GM12878 (cell line): ENCODE results near the gene ERCC4. TPM values are rescaled to one million over a fixed set of nuclear protein-coding genes. Genes with fewer than 3 reads are reported as not detected.

Experiments
- ATAC-seq: fragments of 200-7000 bp; cut with Tn5 transposase; 3 replicates; pipeline ENCODE4 v1.9.1; 2020; ENCODE audit warnings: mild to moderate bottlenecking, moderate library complexity
- BruUV-seq: library from RNA; stranded (reverse); fragments of 400-500 nt; replicated peaks from 2 replicates; lab custom pipeline; 2021; lab: Mats Ljungman, UMichigan
- CTCF ChIA-PET: fragments of 300-600 bp; sonication (Branson Sonifier 250); formaldehyde crosslinking; extraction: SDS; loops from one replicate; lab custom pipeline; 2021; ENCODE audit warnings: inconsistent platforms; lab: Yijun Ruan, JAX
- POLR2A ChIA-PET: fragments of 350-600 bp; formaldehyde crosslinking; extraction: SDS; loops from one replicate; lab custom pipeline; 2021; ENCODE audit warnings: inconsistent platforms; lab: Charles Lee
- RAD21 ChIA-PET: fragments of 300-600 bp; sonication (Branson Sonifier 250); formaldehyde crosslinking; loops from one replicate; lab custom pipeline; 2023; ENCODE audit warnings: antibody characterized with exemption; ENCODE audit not compliant: unreplicated experiment; lab: Charles Lee
- SMC1A ChIA-PET: fragments of 300-600 bp; sonication (Branson Sonifier 250); formaldehyde crosslinking; loops from one replicate; lab custom pipeline; 2023; ENCODE audit not compliant: unreplicated experiment, uncharacterized antibody; lab: Charles Lee
- DNase-seq: peaks from one replicate; pipeline ENCODE4 v3.0.0-alpha.2; 2011; ENCODE audit warnings: low read depth, low spot score
- FAIRE-seq: peaks from 3 replicates; lab custom pipeline; 2011; peaks lifted over from hg19 to GRCh38; lab: Jason Lieb, UNC
- H2AFZ ChIP-seq: 2 replicates; pipeline ENCODE4 v1.6.0; 2011; ENCODE audit warnings: low read depth, low read length, control low read depth; ENCODE audit not compliant: control insufficient read depth
- H3K27ac ChIP-seq: 2 replicates; pipeline ENCODE4 v1.5.1; 2011; ENCODE audit warnings: control low read depth; ENCODE audit not compliant: control insufficient read depth, insufficient read depth
- H3K27me3 ChIP-seq, 2 experiments: replicated peaks in 1 of 2; 2 replicates each; pipeline versions ENCODE4 v1.6.0 to v1.6.1; 2011; ENCODE audit warnings: low read length in 1 of 2; ENCODE audit not compliant: control insufficient read depth in 2 of 2, insufficient read depth in 2 of 2
- H3K36me3 ChIP-seq, 2 experiments: 2 replicates each; pipeline ENCODE4 v1.5.1; 2011; ENCODE audit warnings: low read length in 1 of 2; ENCODE audit not compliant: control insufficient read depth in 2 of 2, insufficient read depth in 2 of 2
- H3K4me1 ChIP-seq: 2 replicates; pipeline ENCODE4 v1.6.1; 2011; ENCODE audit warnings: mild to moderate bottlenecking, low read length, moderate library complexity, mixed read lengths; ENCODE audit not compliant: control insufficient read depth, insufficient read depth
- H3K4me2 ChIP-seq: 2 replicates; pipeline ENCODE4 v1.6.0; 2011; ENCODE audit warnings: control low read depth; ENCODE audit not compliant: control insufficient read depth, insufficient read depth
- H3K4me3 ChIP-seq: fragments of 200-600 bp; sonication (generic); 2 replicates; pipeline ENCODE4 v1.5.1; 2016
- H3K79me2 ChIP-seq: 2 replicates; pipeline ENCODE4 v1.6.0; 2011; ENCODE audit warnings: low read length; ENCODE audit not compliant: control insufficient read depth, insufficient read depth
- H3K9ac ChIP-seq: 2 replicates; pipeline ENCODE4 v1.8.0; 2011; ENCODE audit warnings: low read length, control low read depth, mixed read lengths; ENCODE audit not compliant: control insufficient read depth, insufficient read depth
- H3K9me3 ChIP-seq: replicated peaks from 3 replicates; pipeline ENCODE4 v1.5.1; 2011; ENCODE audit warnings: mild to moderate bottlenecking, low read length; ENCODE audit not compliant: control insufficient read depth, insufficient read depth
- H4K20me1 ChIP-seq: 2 replicates; pipeline ENCODE4 v1.6.0; 2011; ENCODE audit not compliant: control insufficient read depth, insufficient read depth
- MEF2B ChIP-seq: fragments of 450-650 bp; IDR thresholded peaks from 2 replicates; pipeline ENCODE4 v1.6.1; 2018; ENCODE audit warnings: mild to moderate bottlenecking, moderate library complexity; ENCODE audit not compliant: partially characterized antibody, poor library complexity, severe bottlenecking
- POLR2A ChIP-seq: IDR thresholded peaks from 2 replicates; pipeline ENCODE4 v1.6.1; 2011; ENCODE audit warnings: low read depth, mild to moderate bottlenecking, low read length
- RCOR1 ChIP-seq: conservative IDR thresholded peaks from 2 replicates; pipeline ENCODE4 v1.6.1; 2012; ENCODE audit warnings: low read depth, low read length, improper control_type of control experiment
- SIX5 ChIP-seq: IDR thresholded peaks from 2 replicates; pipeline ENCODE4 v1.6.1; 2011; ENCODE audit warnings: mild to moderate bottlenecking, low read depth, low read length, moderate library complexity; ENCODE audit not compliant: severe bottlenecking
- YY1 ChIP-seq: IDR thresholded peaks from 2 replicates; pipeline ENCODE4 v1.6.1; 2011; ENCODE audit warnings: low read depth, mild to moderate bottlenecking, low read length
- ZNF24 ChIP-seq: fragments of 450-650 bp; IDR thresholded peaks from 2 replicates; pipeline ENCODE4 v1.6.1; 2017; ENCODE audit warnings: antibody characterized with exemption, mild to moderate bottlenecking
- ZZZ3 ChIP-seq: IDR thresholded peaks from 2 replicates; pipeline ENCODE4 v1.6.1; 2011; ENCODE audit warnings: low read depth; ENCODE audit not compliant: control insufficient read depth, insufficient read length
- WGBS: methylation state at CpG from one replicate; pipeline ENCODE4 v1.1.6; 2016; ENCODE audit warnings: low lambda C conversion rate; ENCODE audit not compliant: insufficient replicate concordance, insufficient coverage; ENCODE audit errors: missing lambda C conversion rate; 5-methylcytosine and 5-hydroxymethylcytosine counted together
- in situ Hi-C: fragments of 300-500 bp; cut with MboI; formaldehyde crosslinking; loops from 9 replicates; pipeline ENCODE4 v1.14.3; 2018; ENCODE audit warnings: mixed read lengths
- intact Hi-C: fragments of 100-400 bp; cut with micrococcal nuclease; formaldehyde crosslinking; loops from one replicate; pipeline ENCODE4 v1.14.2; 2022; ENCODE audit not compliant: unreplicated experiment
- polyA plus RNA-seq, 11 experiments: library from polyadenylated mRNA; depleted of rRNA in 4 of 11; unstranded in 6 of 11; stranded (reverse) in 5 of 11; fragments of >200 nt; fragmentation: Nextera tagmentation in 4 of 11; fragmentation: Illumina TruSeq in 1 of 11; extraction: Ambion mirVana in 4 of 11; extraction: Trizol in 1 of 11; gene quantifications; 1 replicate in 1 of 11; 2 replicates in 10 of 11; pipeline versions ENCODE4 v1.2.1 to v1.2.3, GENCODE V29; 2011 to 2016; ENCODE audit warnings: inconsistent platforms in 2 of 11, missing spikeins in 2 of 11, low read depth in 1 of 11
- total RNA-seq, 4 experiments: library from RNA; depleted of rRNA in 3 of 4; stranded (reverse); fragments of >200 nt in 3 of 4; fragmentation: Illumina TruSeq in 1 of 4; extraction: Trizol in 1 of 4; gene quantifications; 2 replicates each; pipeline versions ENCODE4 v1.2.1 to v1.2.3, GENCODE V29; 2013 to 2021
- TF ChIP-seq, protein P1 (sequence below): fragments of 450-650 bp; IDR thresholded peaks from 2 replicates; pipeline ENCODE4 v1.6.1; 2016; ENCODE audit warnings: mild to moderate bottlenecking
- TF ChIP-seq, protein P2 (sequence below): fragments of 450-650 bp; formaldehyde crosslinking; IDR thresholded peaks from 2 replicates; pipeline ENCODE4 v1.4.0; 2020; ENCODE audit warnings: mild to moderate bottlenecking, moderate library complexity

ERCC4 gene
- total and polyA plus RNA-seq, 10 of the 15 experiments (the other 5 are each of a cell fraction or from before 2014, with no cell fraction given), result 4.7 to 24.6 (median 8.9) TPM

DNA sequence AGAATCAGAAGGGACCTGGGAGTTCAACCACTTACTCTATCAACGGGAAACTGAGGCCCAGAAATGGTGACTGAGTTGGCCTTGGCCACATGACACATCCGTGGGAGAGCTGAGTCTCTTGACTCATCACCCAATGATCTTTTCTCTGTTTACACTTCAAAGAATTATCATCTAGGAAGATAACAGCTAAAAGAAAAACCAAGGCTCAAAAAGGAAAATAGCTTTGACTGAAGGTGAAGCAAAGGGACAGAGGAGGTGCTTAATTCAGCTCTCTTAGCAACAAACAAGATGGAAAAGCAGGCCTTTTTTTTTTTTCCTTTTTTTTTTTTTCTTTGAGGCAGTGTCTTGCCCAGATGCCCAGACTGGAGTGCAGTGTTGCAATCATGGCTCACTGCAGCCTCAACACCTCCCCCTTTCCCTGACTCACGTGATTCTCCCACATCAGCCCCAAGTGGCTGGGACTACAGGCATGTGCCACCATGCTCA lies 16.7 kb downstream of the ERCC4 start:
- CTCF ChIA-PET, result interaction anchor here (1.3 to 3.4 kb wide), 2 partner anchors 13 to 14 kb away, joined by 6 to 22 read pairs; no protein-coding TSS in a partner anchor
- Histone ChIP-seq H3K9me3 (no peaks in the 10 kb centered on the region; the same call in 2 of the 3 replicates), H3K27me3 (no peaks in the 10 kb centered on the region), H3K9ac (no peak overlapping the region), H2AFZ (no peak overlapping the region), H3K4me2 (no peak overlapping the region), H3K27ac (no peak overlapping the region), H4K20me1 (no peaks in the 10 kb centered on the region), H3K4me3 (no peak overlapping the region), H3K36me3 (peaks cover 3 to 5% of the 10 kb centered on the region in 2 experiments), H3K4me1 (no peaks in the 10 kb centered on the region), H3K79me2 (no peaks in the 10 kb centered on the region)
- RAD21 ChIA-PET, result interaction anchor here (1.0 kb wide), 1 partner anchor 19 kb away, joined by 4 read pairs; no protein-coding TSS in a partner anchor
- FAIRE-seq (no peak), ATAC-seq (no peak), DNase-seq (no peak)
- TF ChIP-seq, protein P1, sequence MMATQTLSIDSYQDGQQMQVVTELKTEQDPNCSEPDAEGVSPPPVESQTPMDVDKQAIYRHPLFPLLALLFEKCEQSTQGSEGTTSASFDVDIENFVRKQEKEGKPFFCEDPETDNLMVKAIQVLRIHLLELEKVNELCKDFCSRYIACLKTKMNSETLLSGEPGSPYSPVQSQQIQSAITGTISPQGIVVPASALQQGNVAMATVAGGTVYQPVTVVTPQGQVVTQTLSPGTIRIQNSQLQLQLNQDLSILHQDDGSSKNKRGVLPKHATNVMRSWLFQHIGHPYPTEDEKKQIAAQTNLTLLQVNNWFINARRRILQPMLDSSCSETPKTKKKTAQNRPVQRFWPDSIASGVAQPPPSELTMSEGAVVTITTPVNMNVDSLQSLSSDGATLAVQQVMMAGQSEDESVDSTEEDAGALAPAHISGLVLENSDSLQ, result no peak
- TF ChIP-seq MEF2B, result no peak
- no peak for TF ChIP-seq POLR2A
- no peak for TF ChIP-seq RCOR1
- no peak for TF ChIP-seq SIX5
- no peak for TF ChIP-seq ZZZ3
- no peak for TF ChIP-seq ZNF24
- TF ChIP-seq YY1, result no peak
- TF ChIP-seq, protein P2, sequence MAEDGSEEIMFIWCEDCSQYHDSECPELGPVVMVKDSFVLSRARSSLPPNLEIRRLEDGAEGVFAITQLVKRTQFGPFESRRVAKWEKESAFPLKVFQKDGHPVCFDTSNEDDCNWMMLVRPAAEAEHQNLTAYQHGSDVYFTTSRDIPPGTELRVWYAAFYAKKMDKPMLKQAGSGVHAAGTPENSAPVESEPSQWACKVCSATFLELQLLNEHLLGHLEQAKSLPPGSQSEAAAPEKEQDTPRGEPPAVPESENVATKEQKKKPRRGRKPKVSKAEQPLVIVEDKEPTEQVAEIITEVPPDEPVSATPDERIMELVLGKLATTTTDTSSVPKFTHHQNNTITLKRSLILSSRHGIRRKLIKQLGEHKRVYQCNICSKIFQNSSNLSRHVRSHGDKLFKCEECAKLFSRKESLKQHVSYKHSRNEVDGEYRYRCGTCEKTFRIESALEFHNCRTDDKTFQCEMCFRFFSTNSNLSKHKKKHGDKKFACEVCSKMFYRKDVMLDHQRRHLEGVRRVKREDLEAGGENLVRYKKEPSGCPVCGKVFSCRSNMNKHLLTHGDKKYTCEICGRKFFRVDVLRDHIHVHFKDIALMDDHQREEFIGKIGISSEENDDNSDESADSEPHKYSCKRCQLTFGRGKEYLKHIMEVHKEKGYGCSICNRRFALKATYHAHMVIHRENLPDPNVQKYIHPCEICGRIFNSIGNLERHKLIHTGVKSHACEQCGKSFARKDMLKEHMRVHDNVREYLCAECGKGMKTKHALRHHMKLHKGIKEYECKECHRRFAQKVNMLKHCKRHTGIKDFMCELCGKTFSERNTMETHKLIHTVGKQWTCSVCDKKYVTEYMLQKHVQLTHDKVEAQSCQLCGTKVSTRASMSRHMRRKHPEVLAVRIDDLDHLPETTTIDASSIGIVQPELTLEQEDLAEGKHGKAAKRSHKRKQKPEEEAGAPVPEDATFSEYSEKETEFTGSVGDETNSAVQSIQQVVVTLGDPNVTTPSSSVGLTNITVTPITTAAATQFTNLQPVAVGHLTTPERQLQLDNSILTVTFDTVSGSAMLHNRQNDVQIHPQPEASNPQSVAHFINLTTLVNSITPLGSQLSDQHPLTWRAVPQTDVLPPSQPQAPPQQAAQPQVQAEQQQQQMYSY (CRISPR knock-in tag), result no peak
- no TSS peak for BruUV-seq
- SMC1A ChIA-PET, result interaction anchor here (0.6 to 2.2 kb wide), 9 partner anchors 13 to 342 kb away, joined by 3 to 13 read pairs (median 4); no protein-coding TSS in a partner anchor
- intact Hi-C loops (no loop called here), in situ Hi-C loops (no loop called here)
- 84% methylated on average over 3 of the region's 3 CpGs for WGBS
- POLR2A ChIA-PET, result interaction anchor here (0.6 kb wide), 1 partner anchor 197 kb away, joined by 4 read pairs; no protein-coding TSS in a partner anchor
